H7 (cell line): Measurements from ENCODE around the gene CAGE1. TPM values are rescaled to one million over a fixed set of nuclear protein-coding genes. Genes with fewer than 3 reads are reported as not detected.

Experiments
- DNase-seq: peaks from one replicate; pipeline ENCODE4 v3.0.0; 2012
- H3K27me3 ChIP-seq: 2 replicates; pipeline ENCODE4 v1.6.0; 2011; ENCODE audit warnings: mild to moderate bottlenecking, low read length; ENCODE audit not compliant: control insufficient read depth, insufficient read depth
- H3K36me3 ChIP-seq: replicated peaks from 2 replicates; pipeline ENCODE4 v1.5.1; 2011; ENCODE audit warnings: low read length; ENCODE audit not compliant: control insufficient read depth, insufficient read depth
- H3K4me3 ChIP-seq: 2 replicates; pipeline ENCODE4 v1.5.1; 2011; ENCODE audit warnings: low read depth, mild to moderate bottlenecking, control low read depth, low read length, moderate library complexity; ENCODE audit not compliant: insufficient read depth
- total RNA-seq: library from RNA; depleted of rRNA; stranded (reverse); fragments of >200 nt; shearing (Covaris generic); gene quantifications from 2 replicates; pipeline ENCODE4 v1.2.3, GENCODE V29; 2014; rRNA removed

The CAGE1 gene
- total RNA-seq = 0.11 and 0.21 TPM in 2 replicates

- peak; percentile 94 for DNase-seq
- peaks cover 3% of the 10 kb centered on the region for H3K36me3 ChIP-seq
- no peaks in the 10 kb centered on the region for H3K27me3 ChIP-seq
- peak within 1 kb of the TSS; percentile 69 for H3K4me3 ChIP-seq
Measured at GRCh38 chr6:7389451-7390225, at the start of gene CAGE1, which contains the start of gene RIOK1. Gene CAGE1, minus strand, starts transcription at chr6:7389742. Its CDS starts 2,569 bp downstream, at chr6:7387173. Gene RIOK1, plus strand, starts transcription at chr6:7389808. Its CDS starts 195 bp downstream, at chr6:7390003.

GRCh38 chr6:7439228-7439627 is 49.7 kb upstream of the CAGE1 start:
- Histone ChIP-seq H3K4me3 (no peak overlapping the region), H3K36me3 (no peaks in the 10 kb centered on the region), H3K27me3 (no peaks in the 10 kb centered on the region)
- no peak for DNase-seq

- Histone ChIP-seq H3K27me3 (no peaks in the 10 kb centered on the region), H3K4me3 (no peak overlapping the region), H3K36me3 (no peaks in the 10 kb centered on the region)
- no peak for DNase-seq
Measured at GRCh38 chr6:7438011-7438410, 48.5 kb upstream of the CAGE1 start.

- no peak overlapping the region for H3K4me3 ChIP-seq
- H3K27me3 ChIP-seq = no peaks in the 10 kb centered on the region
- no peak for DNase-seq
- no peaks in the 10 kb centered on the region for H3K36me3 ChIP-seq
Measured at GRCh38 chr6:7434672-7435071, 45.1 kb upstream of the CAGE1 start.

- no peaks in the 10 kb centered on the region for H3K36me3 ChIP-seq
- DNase-seq = no peak
- no peak overlapping the region for H3K4me3 ChIP-seq
- H3K27me3 ChIP-seq = no peaks in the 10 kb centered on the region
Measured at GRCh38 chr6:7433121-7433617, 43.6 kb upstream of the CAGE1 start.

- H3K27me3 ChIP-seq = no peaks in the 10 kb centered on the region
- peak; percentile 47 for DNase-seq
- no peak overlapping the region for H3K4me3 ChIP-seq
- no peaks in the 10 kb centered on the region for H3K36me3 ChIP-seq
Measured at GRCh38 chr6:7432391-7433120, 43.0 kb upstream of the CAGE1 start.

GRCh38 chr6:7431674-7432390 is 42.3 kb upstream of the CAGE1 start:
- no peaks in the 10 kb centered on the region for H3K27me3 ChIP-seq
- DNase-seq = peak; percentile 83
- no peaks in the 10 kb centered on the region for H3K36me3 ChIP-seq
- no peak overlapping the region for H3K4me3 ChIP-seq

- Histone ChIP-seq H3K4me3 (no peak overlapping the region), H3K36me3 (no peaks in the 10 kb centered on the region), H3K27me3 (no peaks in the 10 kb centered on the region)
- no peak for DNase-seq
Measured at GRCh38 chr6:7431313-7431673, 41.8 kb upstream of the CAGE1 start.

GRCh38 chr6:7426447-7427169 is 37.1 kb upstream of the CAGE1 start:
- DNase-seq = no peak

GRCh38 chr6:7425808-7426190 is 36.3 kb upstream of the CAGE1 start:
- H3K27me3 ChIP-seq = no peaks in the 10 kb centered on the region

More at GRCh38 chr6:7426447-7427169, 37.1 kb upstream of the CAGE1 start:
- H3K27me3 ChIP-seq = no peaks in the 10 kb centered on the region
- H3K36me3 ChIP-seq = no peaks in the 10 kb centered on the region
- H3K4me3 ChIP-seq = no peak overlapping the region

GRCh38 chr6:7424967-7425807 is 35.6 kb upstream of the CAGE1 start:
- DNase-seq = peak; percentile 57

More at GRCh38 chr6:7425808-7426190, 36.3 kb upstream of the CAGE1 start:
- DNase-seq = no peak
- no peak overlapping the region for H3K4me3 ChIP-seq
- H3K36me3 ChIP-seq = no peaks in the 10 kb centered on the region

GRCh38 chr6:7424058-7424457 is 34.5 kb upstream of the CAGE1 start:
- no peaks in the 10 kb centered on the region for H3K36me3 ChIP-seq
- no peak overlapping the region for H3K4me3 ChIP-seq
- no peak for DNase-seq
- H3K27me3 ChIP-seq = no peaks in the 10 kb centered on the region

More at GRCh38 chr6:7424967-7425807, 35.6 kb upstream of the CAGE1 start:
- Histone ChIP-seq H3K27me3 (no peaks in the 10 kb centered on the region), H3K36me3 (no peaks in the 10 kb centered on the region), H3K4me3 (no peak overlapping the region)

- H3K4me3 ChIP-seq = no peak overlapping the region
- H3K27me3 ChIP-seq = no peaks in the 10 kb centered on the region
- peak; percentile 54 for DNase-seq
- peaks cover 2% of the 10 kb centered on the region; the same call in 1 of the 2 replicates for H3K36me3 ChIP-seq
Measured at GRCh38 chr6:7421066-7421465, 31.5 kb upstream of the CAGE1 start.
